ENCODE data around the gene HSD3B2. TPM values are rescaled to one million over a fixed set of nuclear protein-coding genes. Genes with fewer than 3 reads are reported as not detected.

Gene HSD3B2
- total and polyA plus RNA-seq, 2 of the 8 experiments (the other 6 are each of a cell fraction or from before 2014, with no cell fraction given): not detected

- Histone ChIP-seq H4K91ac (replicated peaks; ENCODE audit: insufficient read length, low read length) (no peak overlapping the region), H4K5ac (ENCODE audit: insufficient read length, low read depth, low read length) (no peak overlapping the region), H3K4me3 (ENCODE audit: extremely low read depth in 1 of 4, insufficient read depth in 2 of 4, low read depth in 3 of 4, low read length in 4 of 4) (no peak overlapping the region), H2BK15ac (ENCODE audit: low read length) (no peak overlapping the region), H3K18ac (ENCODE audit: extremely low read depth, low read length) (no peak overlapping the region), H2BK120ac (replicated peaks; ENCODE audit: low read depth, low read length) (no peak overlapping the region), H3K9me3 (ENCODE audit: insufficient read depth in 2 of 2, low read depth in 1 of 2, low read length in 1 of 2) (no peaks in the 10 kb centered on the region), H3K23me2 (ENCODE audit: low read depth, low read length) (no peaks in the 10 kb centered on the region), H3K27me3 (replicated peaks in 1 of 4; ENCODE audit: control insufficient read depth in 3 of 4, extremely low read depth in 1 of 4, insufficient read depth in 3 of 4, low read length in 3 of 4) (no peaks in the 10 kb centered on the region; a peak in 1 of 7 replicates), H4K20me1 (replicated peaks in 1 of 2; ENCODE audit: control insufficient read depth in 1 of 2, insufficient read depth in 2 of 2, low read length in 2 of 2) (no peaks in the 10 kb centered on the region), H3K4ac (replicated peaks; ENCODE audit: insufficient read length, low read depth, low read length) (no peak overlapping the region), H3K14ac (ENCODE audit: insufficient read length) (no peak overlapping the region), H2AK5ac (ENCODE audit: low read depth, low read length) (no peak overlapping the region), H2BK20ac (ENCODE audit: low read length) (no peak overlapping the region), H3K9ac (replicated peaks in 1 of 4; ENCODE audit: extremely low read depth in 1 of 4, low read depth in 3 of 4, low read length in 3 of 4) (no peak overlapping the region), H3K36me3 (ENCODE audit: control insufficient read depth in 2 of 4, insufficient read depth in 4 of 4, low read length in 3 of 4) (no peaks in the 10 kb centered on the region; a peak in 1 of 8 replicates), H3K27ac (ENCODE audit: low read depth, low read length) (no peak overlapping the region), H2BK5ac (ENCODE audit: low read depth, low read length) (no peak overlapping the region), H3K4me1 (replicated peaks in 1 of 4; ENCODE audit: control insufficient read depth in 3 of 4, insufficient read depth in 4 of 4, low read length in 3 of 4) (peaks cover 0 to 3% (median 0%) of the 10 kb centered on the region in 4 experiments; a peak in 2 of 7 replicates), H3K79me1 (ENCODE audit: low read depth, low read length) (no peaks in the 10 kb centered on the region), H4K8ac (ENCODE audit: extremely low read depth, insufficient read depth, low read length) (no peak overlapping the region), H3K4me2 (ENCODE audit: insufficient read depth in 1 of 2, low read depth in 2 of 2, low read length in 2 of 2) (no peak overlapping the region), H3K56ac (replicated peaks; ENCODE audit: insufficient read length, low read depth, low read length) (no peak overlapping the region), H2AFZ (ENCODE audit: low read length) (no peak overlapping the region), H3K79me2 (ENCODE audit: control insufficient read depth in 1 of 2, insufficient read depth in 2 of 2, low read length in 2 of 2) (no peaks in the 10 kb centered on the region), H3K23ac (ENCODE audit: insufficient read length) (no peak overlapping the region), H2BK12ac (ENCODE audit: low read depth, low read length) (no peak overlapping the region)
- POLR2A ChIA-PET (ENCODE audit: partially characterized antibody): no interaction called here
- TF ChIP-seq NANOG (IDR thresholded peaks at IDR 0.05; ENCODE audit: insufficient read depth, low read depth, low read length, poor library complexity, severe bottlenecking) (no peak), TBP (IDR thresholded peaks at IDR 0.05; ENCODE audit: low read depth, low read length) (no peak)
- TF ChIP-seq, protein P1, sequence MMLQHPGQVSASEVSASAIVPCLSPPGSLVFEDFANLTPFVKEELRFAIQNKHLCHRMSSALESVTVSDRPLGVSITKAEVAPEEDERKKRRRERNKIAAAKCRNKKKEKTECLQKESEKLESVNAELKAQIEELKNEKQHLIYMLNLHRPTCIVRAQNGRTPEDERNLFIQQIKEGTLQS (IDR thresholded peaks at IDR 0.05; ENCODE audit: insufficient read depth, low read depth, low read length): no peak
- CTCF ChIA-PET (ENCODE audit: partially characterized antibody): interaction anchor here (0.7 to 14.2 kb wide), 16 partner anchors 9 to 201 kb away, joined by 3 to 368 read pairs (median 4); no protein-coding TSS in a partner anchor
- DNase-seq (ENCODE audit: low read depth in 1 of 2, low spot score in 2 of 2) (no peak), FAIRE-seq (no peak)
- WGBS, 2 experiments (ENCODE audit: extremely low coverage in 1 of 2, insufficient coverage in 1 of 2, insufficient read length in 1 of 2, insufficient replicate concordance in 2 of 2, low coverage in 1 of 2, low lambda C conversion rate in 2 of 2, missing lambda C conversion rate in 1 of 2): 94% methylated on average over 2 of the region's 2 CpGs; no CpG with 5 or more reads in 1 of the 2 experiments
Measured at GRCh38 chr1:119370748-119371147, 44.2 kb upstream of the HSD3B2 start.

Measured in H1 (cell line).